Neural crest cell (in vitro differentiated cells): ENCODE measurements around the gene PIBF1. TPM values are rescaled to one million over a fixed set of nuclear protein-coding genes. Genes with fewer than 3 reads are reported as not detected.
"Not testable (repeated sequence)": the region's sequence is repeated elsewhere in the genome, so short reads cannot be mapped to it uniquely, and the experiment has no call there.

Experiments
- DNase-seq: peaks from one replicate; pipeline ENCODE4 v3.0.0; 2021; ENCODE audit warnings: low read depth, mixed read lengths, low spot score
- H3K27ac Mint-ChIP-seq: one replicate; pipeline ENCODE4 v1.8.0; 2021; ENCODE audit warnings: mild to moderate bottlenecking, mixed read lengths; ENCODE audit not compliant: unreplicated experiment
- H3K27me3 Mint-ChIP-seq: 2 replicates; pipeline ENCODE4 v1.8.0; 2021; ENCODE audit warnings: low read depth, mild to moderate bottlenecking, mixed read lengths
- H3K36me3 Mint-ChIP-seq: 2 replicates; pipeline ENCODE4 v1.8.0; 2021; ENCODE audit warnings: low read depth, mild to moderate bottlenecking, mixed read lengths
- H3K4me1 Mint-ChIP-seq: 2 replicates; pipeline ENCODE4 v1.8.0; 2021; ENCODE audit warnings: mixed read lengths
- H3K4me3 Mint-ChIP-seq: one replicate; pipeline ENCODE4 v1.8.0; 2021; ENCODE audit warnings: mild to moderate bottlenecking, mixed read lengths
- H3K9me3 Mint-ChIP-seq: 2 replicates; pipeline ENCODE4 v1.8.0; 2021; ENCODE audit warnings: mixed read lengths
- total RNA-seq: library from RNA; stranded (reverse); gene quantifications from 2 replicates; pipeline ENCODE4 v1.2.1, GENCODE V29; 2021
- TF ChIP-seq, protein P1 (sequence below): fragments of 200-600 bp; sonication (generic); conservative IDR thresholded peaks from 2 replicates; pipeline ENCODE4 v1.5.0; 2021; ENCODE audit warnings: antibody characterized with exemption, mild to moderate bottlenecking

PIBF1 gene
- total RNA-seq, 1 donor from 2014 or later: 21.5 TPM

DNA sequence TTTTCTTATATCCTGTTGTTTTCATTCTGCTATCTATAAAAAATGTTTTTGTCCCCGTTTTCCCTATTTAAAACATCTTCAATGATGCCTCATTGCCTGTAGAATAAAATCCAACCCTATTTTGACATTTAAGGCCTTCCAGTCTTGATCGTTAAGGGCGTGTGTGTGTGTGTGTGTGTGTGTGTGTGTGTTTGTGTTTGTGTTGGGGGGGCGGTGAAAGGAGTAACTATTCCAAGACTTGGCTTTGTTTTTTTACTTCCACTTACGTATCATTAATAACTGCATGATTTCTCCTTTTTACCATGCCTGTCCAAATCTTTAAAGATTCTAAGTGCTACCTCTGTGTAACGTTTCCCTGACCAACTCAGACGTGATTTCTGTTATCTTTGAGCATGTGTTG lies 784 bp downstream of the PIBF1 start:
- TF ChIP-seq, protein P1, sequence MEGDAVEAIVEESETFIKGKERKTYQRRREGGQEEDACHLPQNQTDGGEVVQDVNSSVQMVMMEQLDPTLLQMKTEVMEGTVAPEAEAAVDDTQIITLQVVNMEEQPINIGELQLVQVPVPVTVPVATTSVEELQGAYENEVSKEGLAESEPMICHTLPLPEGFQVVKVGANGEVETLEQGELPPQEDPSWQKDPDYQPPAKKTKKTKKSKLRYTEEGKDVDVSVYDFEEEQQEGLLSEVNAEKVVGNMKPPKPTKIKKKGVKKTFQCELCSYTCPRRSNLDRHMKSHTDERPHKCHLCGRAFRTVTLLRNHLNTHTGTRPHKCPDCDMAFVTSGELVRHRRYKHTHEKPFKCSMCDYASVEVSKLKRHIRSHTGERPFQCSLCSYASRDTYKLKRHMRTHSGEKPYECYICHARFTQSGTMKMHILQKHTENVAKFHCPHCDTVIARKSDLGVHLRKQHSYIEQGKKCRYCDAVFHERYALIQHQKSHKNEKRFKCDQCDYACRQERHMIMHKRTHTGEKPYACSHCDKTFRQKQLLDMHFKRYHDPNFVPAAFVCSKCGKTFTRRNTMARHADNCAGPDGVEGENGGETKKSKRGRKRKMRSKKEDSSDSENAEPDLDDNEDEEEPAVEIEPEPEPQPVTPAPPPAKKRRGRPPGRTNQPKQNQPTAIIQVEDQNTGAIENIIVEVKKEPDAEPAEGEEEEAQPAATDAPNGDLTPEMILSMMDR: no peak
- Mint-ChIP-seq H3K4me1 (peaks cover 45% of the 10 kb centered on the region), H3K27ac (peak overlapping the region; percentile 97), H3K9me3 (no peaks in the 10 kb centered on the region), H3K27me3 (no peaks in the 10 kb centered on the region), H3K36me3 (peaks cover 4% of the 10 kb centered on the region), H3K4me3 (peak overlapping the region; percentile 96)
- no peak for DNase-seq

DNA sequence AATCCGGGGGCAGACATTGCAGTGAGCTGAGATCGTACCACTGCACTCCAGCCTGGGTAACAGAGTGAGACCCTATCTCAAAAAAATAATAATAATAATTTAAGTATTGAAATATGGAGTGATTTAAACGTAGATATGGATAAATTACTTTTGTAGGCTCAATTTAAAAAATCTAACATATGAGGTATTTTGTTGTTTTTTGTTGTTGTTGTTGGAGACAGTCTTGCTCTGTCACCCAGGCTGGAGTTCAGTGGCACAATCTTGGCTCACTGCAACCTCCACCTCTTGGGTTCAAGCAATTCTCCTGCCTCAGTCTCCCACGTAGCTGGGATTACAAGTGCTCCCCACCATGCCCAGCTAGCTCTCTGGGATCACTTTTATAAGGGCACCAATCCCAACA lies 2.7 kb downstream of the PIBF1 start:
- not testable (repeated sequence) for H3K9me3 Mint-ChIP-seq, H3K27ac Mint-ChIP-seq

DNA sequence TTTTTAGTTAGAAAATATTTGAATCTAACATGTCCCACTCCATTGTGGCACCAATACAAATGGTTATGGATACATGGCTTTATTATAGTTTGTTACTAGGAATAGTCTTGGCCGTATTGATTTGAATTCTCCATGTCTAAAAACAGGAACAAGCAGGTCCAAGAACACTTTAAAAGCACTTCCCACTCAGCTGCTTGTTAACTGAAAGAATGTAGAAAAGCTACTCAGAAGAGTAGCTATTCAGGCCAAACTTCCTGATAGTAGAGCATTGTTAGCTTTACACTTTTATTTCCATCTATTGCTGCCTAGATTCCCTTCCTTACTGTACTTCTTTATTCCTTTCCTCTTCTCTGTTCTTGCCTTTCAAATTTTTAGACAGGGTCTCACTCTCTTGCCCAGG lies 6.9 kb downstream of the PIBF1 start:
- H3K36me3 Mint-ChIP-seq: peaks cover 14% of the 10 kb centered on the region
- H3K9me3 Mint-ChIP-seq: no peaks in the 10 kb centered on the region
- H3K4me1 Mint-ChIP-seq: peaks cover 16% of the 10 kb centered on the region
- TF ChIP-seq, protein P1: no peak
- H3K27me3 Mint-ChIP-seq: no peaks in the 10 kb centered on the region
- DNase-seq: no peak
- H3K4me3 Mint-ChIP-seq: no peak overlapping the region
- H3K27ac Mint-ChIP-seq: peak overlapping the region; percentile 52

More for the DNA sequence above, 2.7 kb downstream of the PIBF1 start:
- Mint-ChIP-seq H3K4me3 (peak overlapping the region; percentile 56), H3K4me1 (peaks cover 45% of the 10 kb centered on the region)
- not testable (repeated sequence) for DNase-seq, H3K36me3 Mint-ChIP-seq, H3K27me3 Mint-ChIP-seq

DNA sequence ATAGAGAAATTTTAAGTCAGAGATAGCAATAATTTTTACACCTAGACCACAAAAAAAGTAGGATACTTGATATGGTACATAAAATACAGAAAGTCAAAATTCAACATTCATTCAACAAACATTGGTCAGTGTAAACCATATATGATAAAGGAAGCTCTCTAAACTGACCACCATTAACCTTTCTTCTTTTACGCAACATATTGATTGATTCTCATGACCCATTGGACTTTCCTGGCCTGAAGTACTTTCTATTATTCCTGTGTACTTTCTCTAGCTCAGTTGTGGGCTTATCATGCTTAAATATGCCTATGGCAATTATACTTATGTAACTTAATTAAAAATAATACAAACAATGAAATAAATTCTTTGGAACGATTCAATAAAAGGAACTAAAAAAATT lies 10.7 kb downstream of the PIBF1 start:
- Mint-ChIP-seq H3K4me3 (no peak overlapping the region), H3K36me3 (peaks cover 29% of the 10 kb centered on the region), H3K4me1 (no peaks in the 10 kb centered on the region), H3K27ac (no peak overlapping the region), H3K27me3 (no peaks in the 10 kb centered on the region), H3K9me3 (no peaks in the 10 kb centered on the region)
- no peak for DNase-seq
- TF ChIP-seq, protein P1: no peak

DNA sequence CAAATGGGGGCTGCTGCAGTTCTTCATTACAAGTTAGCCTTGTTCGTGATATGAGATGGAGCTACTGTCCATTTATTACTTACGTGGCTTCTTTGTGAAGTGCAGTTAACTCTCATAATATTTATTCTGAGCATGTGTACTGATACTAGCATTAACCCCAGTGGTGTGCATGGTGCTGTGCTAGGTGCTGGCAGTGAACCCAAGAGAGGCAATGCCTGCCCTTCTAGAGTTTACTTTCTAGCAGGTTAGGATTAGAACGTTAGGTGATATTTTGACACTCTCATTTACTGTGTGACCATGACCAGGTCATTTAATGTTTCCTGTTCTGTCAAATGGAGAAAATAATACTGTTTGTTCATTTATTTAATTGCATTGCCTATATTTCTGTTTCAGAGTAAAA lies 16.9 kb downstream of the PIBF1 start:
- no peak for DNase-seq
- no peak overlapping the region for H3K27ac Mint-ChIP-seq
- no peaks in the 10 kb centered on the region for H3K27me3 Mint-ChIP-seq
- no peak overlapping the region for H3K4me3 Mint-ChIP-seq
- no peaks in the 10 kb centered on the region for H3K9me3 Mint-ChIP-seq
- H3K36me3 Mint-ChIP-seq: peaks cover 35% of the 10 kb centered on the region
- TF ChIP-seq, protein P1: no peak
- H3K4me1 Mint-ChIP-seq: no peaks in the 10 kb centered on the region

DNA sequence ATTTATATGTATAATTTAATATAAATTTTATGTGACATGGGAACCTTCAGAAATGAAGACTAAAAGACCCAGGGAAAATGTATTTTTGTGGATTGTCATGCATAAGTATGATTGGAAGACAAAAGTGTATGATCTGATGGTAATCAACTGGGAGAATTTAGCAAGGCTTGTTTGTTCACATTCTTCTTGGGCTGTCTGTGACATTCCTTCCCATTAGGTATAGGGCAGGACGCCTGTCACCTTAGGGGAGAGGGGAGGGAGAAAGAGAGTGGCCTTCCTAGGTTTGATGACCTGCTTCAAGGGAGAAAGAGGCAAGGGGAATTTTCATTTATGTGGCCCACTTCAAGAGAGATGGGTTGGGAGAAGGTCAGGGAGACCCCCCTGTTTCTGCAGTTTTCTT lies 22.4 kb downstream of the PIBF1 start:
- H3K27ac Mint-ChIP-seq: peak overlapping the region; percentile 39

More for the DNA sequence above, 22.4 kb downstream of the PIBF1 start:
- DNase-seq: no peak
- Mint-ChIP-seq H3K9me3 (peaks cover 3% of the 10 kb centered on the region), H3K4me1 (no peaks in the 10 kb centered on the region), H3K36me3 (peaks cover 29% of the 10 kb centered on the region), H3K27me3 (no peaks in the 10 kb centered on the region), H3K4me3 (no peak overlapping the region)
- TF ChIP-seq, protein P1: no peak
